Colonic mucosa (tissue), 4 donors: ENCODE data around the gene MUC12. TPM values are rescaled to one million over a fixed set of nuclear protein-coding genes. Genes with fewer than 3 reads are reported as not detected.
A peak's percentile ranks its signal among the peaks of the same experiment; 100 is the strongest.

Experiments
- DNase-seq: peaks from one replicate; pipeline ENCODE4 v3.0.0-alpha.2; 2020
- H3K27ac ChIP-seq: fragments of 200-600 bp; one replicate; pipeline ENCODE4 v1.8.0; 2021
- H3K27me3 ChIP-seq: fragments of 200-600 bp; one replicate; pipeline ENCODE4 v1.8.0; 2021
- H3K36me3 ChIP-seq: fragments of 200-600 bp; one replicate; pipeline ENCODE4 v1.8.0; 2021
- H3K4me1 ChIP-seq: fragments of 200-600 bp; one replicate; pipeline ENCODE4 v1.8.0; 2021; ENCODE audit warnings: mild to moderate bottlenecking
- H3K4me3 ChIP-seq: fragments of 200-600 bp; one replicate; pipeline ENCODE4 v1.8.0; 2021
- H3K9ac ChIP-seq, 2 donors: one replicate each; pipeline ENCODE4 v1.7.0; 2013; ENCODE audit warnings: control low read depth in 2 of 2, low read depth in 2 of 2, low read length in 2 of 2
- H3K9me3 ChIP-seq: fragments of 200-600 bp; one replicate; pipeline ENCODE4 v1.8.0; 2021
- CTCF ChIP-seq: fragments of 200-600 bp; IDR thresholded peaks from one replicate; pipeline ENCODE4 v1.8.0; 2022; ENCODE audit warnings: antibody characterized with exemption, mild to moderate bottlenecking
- intact Hi-C: fragments of 100-400 bp; cut with DNase I; formaldehyde crosslinking; loops from one replicate; pipeline ENCODE4 v1.14.1; 2022
- total RNA-seq, 2 donors: library from RNA; stranded (reverse); fragmentation: NEBNext Ultra II Directional in 1 of 2; extraction: Animal tissue kit (Norgen Biotek cat#: 25700) in 1 of 2; gene quantifications; one replicate each; pipeline ENCODE4 v1.2.1, GENCODE V29; 2021
- donor health status: healthy.
- donor health status: DM: no; HTN: no; CAD: no.
- donor health status: DM: no; HTN: no; CAD: no.

Gene MUC12
- total RNA-seq, 2 donors from 2014 or later, result 331 to 542 TPM

- no peaks in the 10 kb centered on the region for H3K27me3 ChIP-seq
- no peak overlapping the region for H3K4me3 ChIP-seq
- no peaks in the 10 kb centered on the region for H3K9me3 ChIP-seq
- intact Hi-C loops, result no loop called here
- DNase-seq, result no peak
- no peak overlapping the region for H3K9ac ChIP-seq
- H3K4me1 ChIP-seq, result no peaks in the 10 kb centered on the region
- H3K27ac ChIP-seq, result no peak overlapping the region
- no peaks in the 10 kb centered on the region for H3K36me3 ChIP-seq
- TF ChIP-seq CTCF, result no peak
Measured at GRCh38 chr7:100947792-100948191, 21.6 kb upstream of the MUC12 start.

- Histone ChIP-seq H3K9ac (peak within 1 kb of the TSS; percentile 52 to 63), H3K27me3 (no peaks in the 10 kb centered on the region), H3K4me3 (peak within 1 kb of the TSS; percentile 14), H3K9me3 (no peaks in the 10 kb centered on the region), H3K36me3 (no peaks in the 10 kb centered on the region), H3K4me1 (no peaks in the 10 kb centered on the region), H3K27ac (peak within 1 kb of the TSS; percentile 34)
- peak; percentile 86 for DNase-seq
- no peak for TF ChIP-seq CTCF
- intact Hi-C loops, result no loop called here
Measured at GRCh38 chr7:100949227-100949932, 20.0 kb upstream of the MUC12 start, which contains the start of gene MUC3A. TSS of gene MUC3A (plus strand) at chr7:100949534. CDS start at chr7:100949625, 91 bp downstream.

- no peak for TF ChIP-seq CTCF
- Histone ChIP-seq H3K27ac (peak overlapping the region; percentile 34), H3K9me3 (no peaks in the 10 kb centered on the region), H3K27me3 (no peaks in the 10 kb centered on the region), H3K9ac (peak overlapping the region; percentile 52 to 63), H3K4me1 (no peaks in the 10 kb centered on the region), H3K36me3 (no peaks in the 10 kb centered on the region), H3K4me3 (peak overlapping the region; percentile 14)
- no peak for DNase-seq
- intact Hi-C loops, result no loop called here
Measured at GRCh38 chr7:100949933-100950443, 19.4 kb upstream of the MUC12 start.

- H3K36me3 ChIP-seq, result no peaks in the 10 kb centered on the region
- no peak overlapping the region for H3K9ac ChIP-seq
- DNase-seq, result no peak
- no peak overlapping the region for H3K27ac ChIP-seq
- intact Hi-C loops, result no loop called here
- no peaks in the 10 kb centered on the region for H3K9me3 ChIP-seq
- H3K27me3 ChIP-seq, result no peaks in the 10 kb centered on the region
- H3K4me1 ChIP-seq, result no peaks in the 10 kb centered on the region
- no peak overlapping the region for H3K4me3 ChIP-seq
- no peak for TF ChIP-seq CTCF
Measured at GRCh38 chr7:100951172-100951571, 18.2 kb upstream of the MUC12 start.

GRCh38 chr7:100951888-100952560, 17.3 kb upstream of the MUC12 start:
- H3K9me3 ChIP-seq, result no peaks in the 10 kb centered on the region
- DNase-seq, result no peak
- no peak overlapping the region for H3K4me3 ChIP-seq
- no peak overlapping the region for H3K27ac ChIP-seq
- intact Hi-C loops, result no loop called here
- H3K27me3 ChIP-seq, result no peaks in the 10 kb centered on the region
- H3K36me3 ChIP-seq, result no peaks in the 10 kb centered on the region
- no peak for TF ChIP-seq CTCF
- no peaks in the 10 kb centered on the region for H3K4me1 ChIP-seq
- H3K9ac ChIP-seq, result no peak overlapping the region
